DND-41 (cell line): ENCODE data around the gene ARFIP1.

Experiments
- ATAC-seq: fragments of 200-7000 bp; cut with Tn5 transposase; 3 replicates; pipeline ENCODE4 v1.9.1; 2021; ENCODE audit warnings: low read depth; ENCODE audit not compliant: insufficient read depth
- DNase-seq: peaks from one replicate; pipeline ENCODE4 v3.0.0-alpha.2; 2020
- H2AFZ ChIP-seq: 2 replicates; pipeline ENCODE4 v1.6.0; 2012; ENCODE audit warnings: low read depth, low read length
- H3K27ac ChIP-seq: 2 replicates; pipeline ENCODE4 v1.5.1; 2012; ENCODE audit warnings: low read length, inconsistent platforms
- H3K27me3 ChIP-seq: fragments of 200-600 bp; sonication (generic); 2 replicates; pipeline ENCODE4 v1.6.0; 2012; ENCODE audit warnings: low read length, mild to moderate bottlenecking, inconsistent platforms; ENCODE audit not compliant: insufficient read depth, poor library complexity
- H3K36me3 ChIP-seq: 2 replicates; pipeline ENCODE4 v1.5.1; 2012; ENCODE audit warnings: low read length, inconsistent platforms; ENCODE audit not compliant: insufficient read depth
- H3K4me1 ChIP-seq: 2 replicates; pipeline ENCODE4 v1.5.1; 2012; ENCODE audit warnings: mild to moderate bottlenecking, low read length; ENCODE audit not compliant: insufficient read depth
- H3K4me2 ChIP-seq: 2 replicates; pipeline ENCODE4 v1.6.0; 2012; ENCODE audit warnings: mild to moderate bottlenecking, moderate library complexity, low read length, inconsistent platforms; ENCODE audit not compliant: insufficient read depth
- H3K4me3 ChIP-seq, 2 experiments: fragments of 200-600 bp in 1 of 2; shearing (Covaris generic) in 1 of 2; 2 replicates each; pipeline ENCODE4 v1.5.1; 2012 to 2016; ENCODE audit warnings: inconsistent platforms in 2 of 2, low read length in 2 of 2, mild to moderate bottlenecking in 2 of 2, low read depth in 1 of 2, moderate library complexity in 1 of 2
- H3K79me2 ChIP-seq: 2 replicates; pipeline ENCODE4 v1.6.0; 2012; ENCODE audit warnings: low read length, inconsistent platforms; ENCODE audit not compliant: insufficient read depth
- H3K9ac ChIP-seq: 2 replicates; pipeline ENCODE4 v1.6.0; 2012; ENCODE audit warnings: low read depth, mild to moderate bottlenecking, inconsistent platforms, low read length, moderate library complexity
- H3K9me3 ChIP-seq: 2 replicates; pipeline ENCODE4 v1.5.1; 2012; ENCODE audit warnings: low read length, moderate library complexity, mild to moderate bottlenecking, inconsistent platforms; ENCODE audit not compliant: insufficient read depth, severe bottlenecking
- H4K20me1 ChIP-seq: 2 replicates; pipeline ENCODE4 v1.6.0; 2012; ENCODE audit warnings: low read length; ENCODE audit not compliant: insufficient read depth
- CTCF ChIP-seq: IDR thresholded peaks from 2 replicates; pipeline ENCODE4 v1.5.1; 2012; ENCODE audit warnings: borderline replicate concordance, low read length, moderate library complexity, mild to moderate bottlenecking; ENCODE audit not compliant: poor library complexity, severe bottlenecking; ENCODE audit errors: extremely low read depth
- EZH2 ChIP-seq: IDR thresholded peaks from 3 replicates; pipeline ENCODE4 v1.6.1; 2012; ENCODE audit warnings: borderline replicate concordance, low read depth, mild to moderate bottlenecking, moderate library complexity, low read length, inconsistent platforms; ENCODE audit not compliant: severe bottlenecking

Gene ARFIP1

GRCh38 chr4:152898606-152899005, 118.9 kb downstream of the ARFIP1 start:
- no peaks in the 10 kb centered on the region for H4K20me1 ChIP-seq
- no peak for DNase-seq
- H3K4me2 ChIP-seq, result no peak overlapping the region

DNA sequence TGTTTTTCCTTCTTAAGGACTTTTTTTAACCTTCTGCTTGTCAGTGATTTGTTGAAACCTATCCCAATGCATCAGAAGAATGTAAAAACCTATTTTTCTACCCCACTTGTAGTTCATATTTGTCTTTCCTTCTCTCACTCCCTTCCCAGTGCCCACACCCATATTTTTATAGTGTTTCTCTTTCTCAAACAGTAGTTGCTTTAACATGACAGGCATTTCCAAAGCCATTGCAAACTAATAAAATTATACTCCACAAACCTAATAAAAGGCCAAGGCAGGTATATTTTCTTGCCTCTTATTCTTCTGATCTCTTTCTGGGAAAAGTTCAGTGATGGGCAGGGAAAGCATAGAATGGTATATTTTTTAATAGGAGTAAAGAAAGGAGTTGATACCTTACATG, 120.6 kb downstream of the ARFIP1 start:
- Histone ChIP-seq H3K79me2 (no peaks in the 10 kb centered on the region), H4K20me1 (no peaks in the 10 kb centered on the region), H3K4me1 (no peaks in the 10 kb centered on the region), H2AFZ (no peak overlapping the region), H3K9me3 (no peaks in the 10 kb centered on the region), H3K9ac (no peak overlapping the region), H3K36me3 (no peaks in the 10 kb centered on the region), H3K27me3 (no peaks in the 10 kb centered on the region), H3K4me2 (no peak overlapping the region), H3K4me3 (no peak overlapping the region), H3K27ac (no peak overlapping the region)
- no peak for DNase-seq
- TF ChIP-seq CTCF (no peak), EZH2 (no peak)
- ATAC-seq, result no peak

More at GRCh38 chr4:152898606-152899005, 118.9 kb downstream of the ARFIP1 start:
- Histone ChIP-seq H3K27me3 (no peaks in the 10 kb centered on the region), H2AFZ (no peak overlapping the region), H3K4me3 (no peak overlapping the region), H3K79me2 (no peaks in the 10 kb centered on the region), H3K9me3 (no peaks in the 10 kb centered on the region), H3K4me1 (no peaks in the 10 kb centered on the region), H3K9ac (no peak overlapping the region), H3K27ac (no peak overlapping the region), H3K36me3 (no peaks in the 10 kb centered on the region)
- ATAC-seq, result no peak
- TF ChIP-seq EZH2 (no peak), CTCF (no peak)

DNA sequence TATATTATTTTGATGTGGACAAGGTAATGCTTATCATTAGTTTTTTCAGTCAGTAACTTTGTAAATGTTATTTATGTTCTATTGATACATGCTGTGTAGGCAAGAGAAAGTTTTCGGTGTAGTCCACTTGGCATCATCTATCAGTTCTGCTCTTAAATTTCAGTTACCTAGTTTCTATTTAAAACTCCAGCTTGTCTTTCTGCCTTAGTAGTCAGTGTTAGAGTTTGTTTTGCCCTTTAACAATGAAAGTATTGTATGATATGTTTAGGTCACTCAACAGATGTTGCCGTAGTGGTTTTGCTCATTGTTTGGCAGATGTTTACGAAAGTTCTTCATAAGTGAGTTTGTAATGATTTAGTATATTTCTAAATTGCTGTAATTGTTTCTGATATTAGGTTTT, 121.5 kb downstream of the ARFIP1 start:
- Histone ChIP-seq H3K27ac (no peak overlapping the region), H4K20me1 (no peaks in the 10 kb centered on the region), H3K9me3 (no peaks in the 10 kb centered on the region), H3K9ac (no peak overlapping the region), H3K79me2 (no peaks in the 10 kb centered on the region), H2AFZ (no peak overlapping the region), H3K4me1 (no peaks in the 10 kb centered on the region), H3K4me2 (no peak overlapping the region), H3K36me3 (no peaks in the 10 kb centered on the region), H3K4me3 (no peak overlapping the region), H3K27me3 (no peaks in the 10 kb centered on the region)
- ATAC-seq (no peak), DNase-seq (no peak)
- TF ChIP-seq EZH2 (no peak), CTCF (no peak)

DNA sequence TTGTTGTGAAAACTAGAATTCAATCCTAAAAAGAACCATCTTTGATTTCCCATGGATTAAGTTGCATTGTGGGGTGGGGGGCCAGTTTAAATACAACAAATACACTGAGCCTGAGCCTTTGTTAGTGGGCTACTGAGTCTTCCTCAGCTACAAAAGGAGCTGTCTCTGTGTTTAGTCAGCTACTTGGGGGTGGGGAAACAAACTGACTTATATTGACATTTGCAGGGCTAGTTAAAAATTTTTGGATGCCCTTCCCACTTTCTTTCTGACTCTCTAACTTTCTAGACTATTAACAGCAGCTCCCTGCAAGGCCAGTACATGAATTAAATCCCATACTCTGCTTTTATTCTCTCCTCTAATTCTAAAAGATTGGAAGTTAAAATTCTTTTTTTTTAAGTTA, 123.9 kb downstream of the ARFIP1 start:
- Histone ChIP-seq H3K36me3 (no peaks in the 10 kb centered on the region), H3K4me3 (no peak overlapping the region), H3K4me1 (no peaks in the 10 kb centered on the region), H3K27ac (no peak overlapping the region), H3K4me2 (no peak overlapping the region), H3K9ac (no peak overlapping the region), H3K79me2 (no peaks in the 10 kb centered on the region), H3K27me3 (no peaks in the 10 kb centered on the region), H4K20me1 (no peaks in the 10 kb centered on the region), H2AFZ (no peak overlapping the region), H3K9me3 (no peaks in the 10 kb centered on the region)
- DNase-seq, result no peak
- ATAC-seq, result no peak
- TF ChIP-seq EZH2 (no peak), CTCF (no peak)
